ENCODE measurements around the gene TGFBR1.
A peak's percentile ranks its signal among the peaks of the same experiment; 100 is the strongest.

The TGFBR1 gene

GRCh38 chr9:99101271-99101670 is 3.6 kb upstream of the TGFBR1 start:
- TF ChIP-seq Cebpa-rat (IDR thresholded peaks at IDR 0.05) = no peak
- Histone ChIP-seq H3K4me2 (no peak overlapping the region), H3K4me1 (peaks cover 11 to 29% (median 14%) of the 10 kb centered on the region in 10 experiments)

GRCh38 chr9:99101812-99102211 is 3.1 kb upstream of the TGFBR1 start:
- Histone ChIP-seq H3K36me3 (peaks cover 0 to 4% (median 0%) of the 10 kb centered on the region in 11 experiments; a peak in 1 of 22 replicates), H3K4me1 (peaks cover 17 to 32% (median 20%) of the 10 kb centered on the region in 10 experiments), H3K27ac (no peak overlapping the region), H3K27me3 (peaks cover 0 to 32% (median 12%) of the 10 kb centered on the region in 11 experiments; a peak in 13 of 22 replicates), H3K4me3 (no peak overlapping the region), H4K20me1 (peaks cover 3 to 17% (median 9%) of the 10 kb centered on the region in 11 experiments; a peak in 14 of 22 replicates), H3K9ac (no peak overlapping the region), H3K4me2 (peak overlapping the region in 2 of 11 experiments; percentile 18 to 25; a peak in 2 of 22 replicates), H3K9me3 (replicated peaks in 1 of 11) (peaks cover 0 to 25% (median 0%) of the 10 kb centered on the region in 11 experiments; a peak in 8 of 22 replicates)
- TF ChIP-seq Cebpa-rat (IDR thresholded peaks at IDR 0.05) = no peak

More at GRCh38 chr9:99101271-99101670, 3.6 kb upstream of the TGFBR1 start:
- H3K4me3 ChIP-seq = no peak overlapping the region
- H3K9me3 ChIP-seq (replicated peaks in 1 of 11) = peaks cover 0 to 25% (median 0%) of the 10 kb centered on the region in 11 experiments; a peak in 8 of 22 replicates
- no peaks in the 10 kb centered on the region for H3K36me3 ChIP-seq
- no peak overlapping the region for H3K27ac ChIP-seq
- peaks cover 0 to 26% (median 12%) of the 10 kb centered on the region in 11 experiments; a peak in 13 of 22 replicates for H3K27me3 ChIP-seq
- peaks cover 0 to 12% (median 5%) of the 10 kb centered on the region in 11 experiments; a peak in 11 of 22 replicates for H4K20me1 ChIP-seq
- no peak overlapping the region for H3K9ac ChIP-seq

- H3K4me3 ChIP-seq = peak overlapping the region in 2 of 10 experiments; percentile 91 to 95; a peak in 2 of 20 replicates
- H3K9ac ChIP-seq = peak overlapping the region in 3 of 11 experiments; percentile 99; a peak in 6 of 22 replicates
- H3K36me3 ChIP-seq = peaks cover 0 to 6% (median 0%) of the 10 kb centered on the region in 11 experiments; a peak in 1 of 22 replicates
- H3K27ac ChIP-seq = peak overlapping the region in 4 of 11 experiments; percentile 98 to 99 (median 98); a peak in 5 of 22 replicates
- H3K4me2 ChIP-seq = peak overlapping the region in 10 of 11 experiments; percentile 83 to 98 (median 90); a peak in 18 of 22 replicates
- peaks cover 31 to 47% (median 34%) of the 10 kb centered on the region in 10 experiments for H3K4me1 ChIP-seq
- peaks cover 0 to 36% (median 12%) of the 10 kb centered on the region in 11 experiments; a peak in 13 of 22 replicates for H3K27me3 ChIP-seq
- TF ChIP-seq Cebpa-rat (IDR thresholded peaks at IDR 0.05) = no peak
- H4K20me1 ChIP-seq = peaks cover 5 to 31% (median 18%) of the 10 kb centered on the region in 11 experiments; a peak in 14 of 22 replicates
- H3K9me3 ChIP-seq (replicated peaks in 1 of 11) = peaks cover 0 to 25% (median 0%) of the 10 kb centered on the region in 11 experiments; a peak in 8 of 22 replicates
Measured at GRCh38 chr9:99103054-99103895, 1.6 kb upstream of the TGFBR1 start.

DNA sequence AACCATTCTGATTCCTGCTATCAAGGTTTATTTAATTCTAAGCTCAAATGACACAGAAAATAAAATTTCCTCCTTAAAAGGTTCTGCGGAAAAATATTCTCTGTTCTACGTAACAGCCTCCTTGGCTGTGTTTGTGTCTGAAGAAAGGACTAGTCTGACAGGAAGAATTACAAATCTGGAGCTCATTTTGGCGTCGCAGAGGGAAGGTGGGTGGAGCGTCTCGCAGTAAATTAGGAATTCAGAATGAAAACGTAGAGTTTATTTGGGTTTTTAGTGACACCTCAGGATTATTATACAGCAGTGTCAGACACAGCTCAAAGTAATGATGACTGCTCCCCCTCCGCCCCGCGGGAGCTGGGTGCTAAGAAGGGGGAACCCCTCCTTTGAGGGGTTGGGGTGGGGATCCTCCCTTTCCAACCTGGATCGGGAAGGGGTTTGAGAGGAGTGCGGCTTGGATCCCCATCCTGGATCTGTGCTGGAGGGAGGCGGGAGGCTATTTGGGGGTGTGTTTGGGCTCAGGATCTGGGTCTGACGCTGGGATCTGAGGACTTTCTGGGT is 933 bp upstream of the TGFBR1 start:
- Histone ChIP-seq H3K9ac (peak overlapping the region; percentile 96 to 99 (median 98); a peak in 21 of 22 replicates), H3K27me3 (peaks cover 0 to 36% (median 12%) of the 10 kb centered on the region in 11 experiments; a peak in 13 of 22 replicates), H3K4me1 (peaks cover 32 to 54% (median 41%) of the 10 kb centered on the region in 10 experiments), H4K20me1 (peaks cover 5 to 38% (median 18%) of the 10 kb centered on the region in 11 experiments; a peak in 14 of 22 replicates), H3K36me3 (peaks cover 0 to 6% (median 0%) of the 10 kb centered on the region in 11 experiments; a peak in 2 of 22 replicates), H3K4me2 (peak overlapping the region; percentile 83 to 98 (median 89)), H3K9me3 (replicated peaks in 1 of 11) (peaks cover 0 to 22% (median 0%) of the 10 kb centered on the region in 11 experiments; a peak in 8 of 22 replicates), H3K4me3 (peak overlapping the region; percentile 80 to 97 (median 93)), H3K27ac (peak overlapping the region; percentile 60 to 99 (median 96); a peak in 21 of 22 replicates)
- TF ChIP-seq Cebpa-rat (IDR thresholded peaks at IDR 0.05) = no peak

DNA sequence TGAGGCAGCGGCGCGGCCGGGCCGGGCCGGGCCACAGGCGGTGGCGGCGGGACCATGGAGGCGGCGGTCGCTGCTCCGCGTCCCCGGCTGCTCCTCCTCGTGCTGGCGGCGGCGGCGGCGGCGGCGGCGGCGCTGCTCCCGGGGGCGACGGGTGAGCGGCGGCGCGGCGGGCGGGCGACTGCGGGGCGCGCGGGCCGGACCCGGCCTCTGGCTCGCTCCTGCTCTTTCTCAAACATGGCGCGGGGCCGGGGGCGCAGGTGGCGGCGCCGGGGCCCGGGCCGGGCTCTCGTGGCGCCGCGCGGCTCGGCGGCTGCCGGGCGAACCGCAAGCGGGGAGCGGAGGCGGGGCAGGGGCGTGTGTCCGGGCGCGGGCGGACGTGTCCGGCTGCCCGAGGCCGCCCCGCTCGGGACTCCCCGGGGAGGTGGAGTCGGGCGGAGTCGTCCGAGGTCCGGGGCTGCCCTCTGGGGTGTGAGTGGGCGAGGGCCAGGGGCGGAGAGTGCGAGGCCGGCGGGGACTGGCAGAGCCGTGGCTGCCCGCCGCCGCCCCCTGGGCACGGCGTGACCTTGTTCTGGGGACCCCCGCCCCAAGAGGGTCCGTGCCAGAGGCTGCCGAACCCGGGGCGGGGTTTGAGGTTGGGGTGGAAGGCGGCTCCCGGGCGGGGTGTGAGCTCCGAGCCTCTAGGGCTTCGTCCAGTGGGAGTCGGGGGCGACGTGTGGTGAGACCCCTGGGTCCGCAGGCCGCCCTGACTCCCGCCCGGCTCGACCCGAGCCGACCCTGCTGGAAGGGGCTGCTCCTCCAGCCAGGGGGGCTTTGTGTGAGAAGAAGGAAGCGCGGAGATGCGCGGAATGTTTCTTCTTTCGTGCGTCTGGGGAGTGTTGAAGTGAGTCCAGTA is 485 bp downstream of the TGFBR1 start:
- Histone ChIP-seq H3K4me2 (peak overlapping the region; percentile 83 to 98 (median 89)), H3K27ac (peak overlapping the region; percentile 93 to 99 (median 96)), H3K36me3 (peaks cover 0 to 13% (median 3%) of the 10 kb centered on the region in 11 experiments; a peak in 8 of 22 replicates), H3K27me3 (peaks cover 0 to 36% (median 12%) of the 10 kb centered on the region in 11 experiments; a peak in 13 of 22 replicates), H3K9me3 (replicated peaks in 1 of 11) (peaks cover 0 to 13% (median 0%) of the 10 kb centered on the region in 11 experiments; a peak in 5 of 22 replicates), H3K4me3 (peak overlapping the region; percentile 80 to 97 (median 93)), H3K9ac (peak overlapping the region; percentile 96 to 99 (median 98)), H4K20me1 (peaks cover 5 to 52% (median 18%) of the 10 kb centered on the region in 11 experiments; a peak in 14 of 22 replicates), H3K4me1 (peaks cover 40 to 68% (median 55%) of the 10 kb centered on the region in 10 experiments)
- no peak for TF ChIP-seq Cebpa-rat (IDR thresholded peaks at IDR 0.05)

DNA sequence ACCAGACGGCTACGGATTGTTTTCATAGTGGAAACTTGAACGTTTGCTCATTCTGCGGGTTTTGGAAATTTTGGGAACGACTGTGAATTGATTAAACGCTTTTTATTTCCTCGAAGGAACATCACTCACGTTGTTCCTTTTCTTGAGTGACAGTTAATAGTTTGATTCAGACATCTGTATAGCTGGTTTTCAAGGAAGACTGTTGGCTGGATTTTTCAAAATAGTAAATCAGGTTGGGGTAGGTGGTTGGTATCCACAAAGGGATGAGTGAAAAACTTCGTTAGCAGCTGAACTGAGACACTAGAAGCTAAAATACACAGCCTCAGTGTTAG is 1.1 kb downstream of the TGFBR1 start:
- H3K36me3 ChIP-seq = peaks cover 0 to 19% (median 6%) of the 10 kb centered on the region in 11 experiments; a peak in 8 of 22 replicates
- peaks cover 5 to 57% (median 18%) of the 10 kb centered on the region in 11 experiments; a peak in 14 of 22 replicates for H4K20me1 ChIP-seq
- H3K4me1 ChIP-seq = peaks cover 40 to 74% (median 61%) of the 10 kb centered on the region in 10 experiments
- H3K4me3 ChIP-seq = peak overlapping the region; percentile 80 to 97 (median 93)
- H3K9ac ChIP-seq = peak overlapping the region; percentile 96 to 99 (median 98)
- peaks cover 0 to 36% (median 12%) of the 10 kb centered on the region in 11 experiments; a peak in 13 of 22 replicates for H3K27me3 ChIP-seq
- TF ChIP-seq Cebpa-rat (IDR thresholded peaks at IDR 0.05) = no peak
- H3K9me3 ChIP-seq (replicated peaks in 1 of 11) = peaks cover 0 to 10% (median 0%) of the 10 kb centered on the region in 11 experiments; a peak in 5 of 22 replicates
- peak overlapping the region; percentile 83 to 98 (median 89) for H3K4me2 ChIP-seq
- peak overlapping the region; percentile 93 to 99 (median 96) for H3K27ac ChIP-seq

DNA sequence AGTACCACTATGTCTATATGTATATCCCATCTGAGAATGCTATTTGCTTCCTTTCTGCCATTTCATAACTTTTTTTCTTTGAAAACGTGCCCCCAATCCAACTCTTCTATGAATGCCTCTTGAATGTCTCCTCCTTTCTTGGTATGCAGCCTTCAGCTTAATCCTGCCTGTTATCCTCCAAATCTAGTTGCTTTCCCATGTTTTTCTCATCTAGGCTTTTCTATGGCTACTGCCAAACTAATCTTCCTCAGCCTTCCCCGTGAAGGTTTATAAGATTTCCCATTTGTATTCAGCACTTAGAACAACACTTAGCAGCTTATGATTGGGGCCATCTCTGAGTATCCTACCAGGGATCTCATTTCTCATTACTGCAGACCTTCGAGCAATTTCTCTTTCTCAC is 2.5 kb downstream of the TGFBR1 start:
- no peak for TF ChIP-seq Cebpa-rat (IDR thresholded peaks at IDR 0.05)
- H3K4me3 ChIP-seq = peak overlapping the region in 7 of 10 experiments; percentile 80 to 97 (median 94); a peak in 13 of 20 replicates
- H4K20me1 ChIP-seq = peaks cover 6 to 70% (median 29%) of the 10 kb centered on the region in 11 experiments; a peak in 15 of 22 replicates

More for the DNA sequence above, 2.5 kb downstream of the TGFBR1 start:
- Histone ChIP-seq H3K36me3 (peaks cover 0 to 27% (median 10%) of the 10 kb centered on the region in 11 experiments; a peak in 9 of 22 replicates), H3K9ac (peak overlapping the region in 10 of 11 experiments; percentile 2 to 99 (median 98); a peak in 16 of 22 replicates), H3K4me2 (peak overlapping the region; percentile 83 to 98 (median 89)), H3K9me3 (replicated peaks in 1 of 11) (no peaks in the 10 kb centered on the region; a peak in 1 of 22 replicates), H3K27me3 (peaks cover 0 to 36% (median 12%) of the 10 kb centered on the region in 11 experiments; a peak in 13 of 22 replicates), H3K4me1 (peaks cover 52 to 83% (median 75%) of the 10 kb centered on the region in 10 experiments), H3K27ac (peak overlapping the region in 9 of 11 experiments; percentile 44 to 99 (median 97); a peak in 16 of 22 replicates)

Data from BLaER1 treated with 17β-estradiol and CSF1 and Interleukin-3, amounts not matched to agents 10 nM and 100 nM (cell line).